HL-60/S4 treated with phorbol 12-myristate 13-acetate at 8.2 ng/mL for 4 days and 3 days (cell line): ENCODE results near the gene PROSER3.
"Not testable (repeated sequence)": the region's sequence is repeated elsewhere in the genome, so short reads cannot be mapped to it uniquely, and the experiment has no call there.

Experiments
- in situ Hi-C: fragments of 300-500 bp; cut with MboI; formaldehyde crosslinking; loops from 2 replicates; pipeline ENCODE4 v1.15.0; 2022; ENCODE audit warnings: low sequenced_read_pairs

The PROSER3 gene

GRCh38 chr19:35789978-35790944, 32.3 kb downstream of the PROSER3 start:
- in situ Hi-C loops: no loop called here

- in situ Hi-C loops: no loop called here
Observed at GRCh38 chr19:35790981-35791813, 33.2 kb downstream of the PROSER3 start.

- in situ Hi-C loops: no loop called here
Observed at GRCh38 chr19:35791814-35792279, 33.9 kb downstream of the PROSER3 start.

GRCh38 chr19:35792312-35792711, 34.3 kb downstream of the PROSER3 start:
- in situ Hi-C loops: no loop called here

GRCh38 chr19:35792888-35793287, 34.9 kb downstream of the PROSER3 start:
- in situ Hi-C loops: no loop called here

GRCh38 chr19:35793381-35794165, 35.6 kb downstream of the PROSER3 start:
- in situ Hi-C loops: no loop called here

GRCh38 chr19:35795564-35795963, 37.6 kb downstream of the PROSER3 start:
- in situ Hi-C loops: not testable (repeated sequence)

- in situ Hi-C loops: no loop called here
Observed at GRCh38 chr19:35796645-35797542, 38.9 kb downstream of the PROSER3 start.

- in situ Hi-C loops: no loop called here
Observed at GRCh38 chr19:35797663-35798062, 39.7 kb downstream of the PROSER3 start.

- in situ Hi-C loops: no loop called here
Observed at GRCh38 chr19:35801828-35802227, 43.9 kb downstream of the PROSER3 start.

- in situ Hi-C loops: no loop called here
Observed at GRCh38 chr19:35805526-35806102, 47.6 kb downstream of the PROSER3 start.

GRCh38 chr19:35806597-35806996, 48.6 kb downstream of the PROSER3 start:
- in situ Hi-C loops: no loop called here

- in situ Hi-C loops: no loop called here
Observed at GRCh38 chr19:35807633-35808032, 49.7 kb downstream of the PROSER3 start.

- in situ Hi-C loops: no loop called here
Observed at GRCh38 chr19:35811317-35812219, 53.6 kb downstream of the PROSER3 start.

GRCh38 chr19:35812220-35813042, 54.5 kb downstream of the PROSER3 start, which contains the start of gene PRODH2:
TSS of gene PRODH2 (minus strand) at chr19:35812845. CDS start at chr19:35812805, 40 bp downstream.
- in situ Hi-C loops: no loop called here

GRCh38 chr19:35813043-35813890, 55.3 kb downstream of the PROSER3 start:
- in situ Hi-C loops: no loop called here
